ENCODE results near the gene CCDC60.
A peak's percentile ranks its signal among the peaks of the same experiment; 100 is the strongest.

Gene CCDC60

GRCh38 chr12:119556854-119557253 is 222.3 kb downstream of the CCDC60 start:
- DNase-seq, result no peak

GRCh38 chr12:119565404-119565803 is 230.9 kb downstream of the CCDC60 start:
- no peak for DNase-seq

- DNase-seq, result no peak
These were observed 236.2 kb downstream of the CCDC60 start for GRCh38 chr12:119570771-119571170.

- no peak for DNase-seq
These were observed 238.6 kb downstream of the CCDC60 start for GRCh38 chr12:119573086-119573485.

- no peak for DNase-seq
These were observed 239.7 kb downstream of the CCDC60 start for GRCh38 chr12:119574255-119574654.

- DNase-seq, result no peak
These were observed 241.7 kb downstream of the CCDC60 start for GRCh38 chr12:119576118-119576810.

GRCh38 chr12:119576915-119577314 is 242.4 kb downstream of the CCDC60 start:
- DNase-seq, result no peak

GRCh38 chr12:119578112-119578511 is 243.6 kb downstream of the CCDC60 start:
- DNase-seq, result peak; percentile 31

- DNase-seq, result no peak
These were observed 254.6 kb downstream of the CCDC60 start for GRCh38 chr12:119589097-119589496.

GRCh38 chr12:119589634-119590033 is 255.1 kb downstream of the CCDC60 start:
- DNase-seq, result no peak
